GM12874 (cell line): Measurements from ENCODE around the gene SEC22A.

ENCODE experiments used
- TF ChIP-seq, protein P1 (sequence below): IDR thresholded peaks from 2 replicates; pipeline ENCODE4 v1.5.1; 2011; ENCODE audit warnings: low read depth, mild to moderate bottlenecking, control low read depth, low read length, moderate library complexity; ENCODE audit not compliant: insufficient read depth

Gene SEC22A

DNA sequence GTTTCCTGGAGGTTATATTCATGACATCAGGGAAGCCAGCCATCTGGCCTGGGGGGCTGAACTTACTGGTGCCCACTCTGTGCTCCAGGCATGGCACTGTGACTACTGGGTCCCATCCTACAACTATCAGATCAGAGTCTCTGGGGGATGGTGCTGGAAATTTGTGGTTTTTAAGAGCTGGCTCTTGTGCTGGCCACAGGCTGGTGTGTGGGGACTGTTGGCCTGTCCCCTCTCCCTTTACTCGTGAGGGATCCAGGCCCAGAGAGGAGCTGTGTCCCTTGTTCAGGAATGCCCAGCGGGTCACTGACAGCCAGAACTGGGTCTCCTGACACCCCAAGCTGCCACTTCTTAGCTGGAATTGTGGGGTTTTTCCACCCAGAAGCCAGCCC, 44.5 kb upstream of the SEC22A start:
- TF ChIP-seq, protein P1, sequence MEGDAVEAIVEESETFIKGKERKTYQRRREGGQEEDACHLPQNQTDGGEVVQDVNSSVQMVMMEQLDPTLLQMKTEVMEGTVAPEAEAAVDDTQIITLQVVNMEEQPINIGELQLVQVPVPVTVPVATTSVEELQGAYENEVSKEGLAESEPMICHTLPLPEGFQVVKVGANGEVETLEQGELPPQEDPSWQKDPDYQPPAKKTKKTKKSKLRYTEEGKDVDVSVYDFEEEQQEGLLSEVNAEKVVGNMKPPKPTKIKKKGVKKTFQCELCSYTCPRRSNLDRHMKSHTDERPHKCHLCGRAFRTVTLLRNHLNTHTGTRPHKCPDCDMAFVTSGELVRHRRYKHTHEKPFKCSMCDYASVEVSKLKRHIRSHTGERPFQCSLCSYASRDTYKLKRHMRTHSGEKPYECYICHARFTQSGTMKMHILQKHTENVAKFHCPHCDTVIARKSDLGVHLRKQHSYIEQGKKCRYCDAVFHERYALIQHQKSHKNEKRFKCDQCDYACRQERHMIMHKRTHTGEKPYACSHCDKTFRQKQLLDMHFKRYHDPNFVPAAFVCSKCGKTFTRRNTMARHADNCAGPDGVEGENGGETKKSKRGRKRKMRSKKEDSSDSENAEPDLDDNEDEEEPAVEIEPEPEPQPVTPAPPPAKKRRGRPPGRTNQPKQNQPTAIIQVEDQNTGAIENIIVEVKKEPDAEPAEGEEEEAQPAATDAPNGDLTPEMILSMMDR: no peak

DNA sequence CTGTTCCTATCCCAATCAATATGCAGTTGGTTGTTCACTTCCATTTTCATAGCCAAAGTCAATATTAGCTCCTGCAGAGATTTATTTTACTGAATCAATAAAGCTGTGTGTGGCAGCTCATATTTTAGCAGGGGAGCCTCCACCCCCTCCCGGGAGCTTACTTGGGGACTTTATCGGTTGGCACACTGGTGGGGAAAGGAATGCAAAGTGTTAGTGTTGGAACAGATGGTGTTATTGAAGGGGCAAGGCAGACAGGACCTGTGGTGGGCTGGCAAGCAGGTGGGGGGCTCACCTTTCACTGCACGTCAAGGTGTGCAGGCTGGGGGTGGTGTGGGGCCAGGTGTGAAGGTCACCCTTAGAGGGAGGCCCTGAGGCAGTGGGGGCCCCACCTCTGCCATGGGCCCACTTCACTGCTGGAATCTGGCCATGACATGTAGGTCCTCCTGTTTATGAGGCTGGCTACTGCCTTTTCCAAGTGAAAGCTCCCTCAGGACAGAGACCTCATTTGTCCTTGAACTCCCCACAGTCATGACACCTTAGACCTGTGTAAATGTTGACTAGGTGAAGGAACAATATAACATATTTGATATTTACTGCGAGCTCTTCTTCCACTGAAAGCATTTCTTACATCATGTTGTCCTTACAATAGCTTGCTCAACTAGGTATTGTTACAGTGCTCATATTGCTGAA, 44.0 kb upstream of the SEC22A start:
- TF ChIP-seq, protein P1: no peak

DNA sequence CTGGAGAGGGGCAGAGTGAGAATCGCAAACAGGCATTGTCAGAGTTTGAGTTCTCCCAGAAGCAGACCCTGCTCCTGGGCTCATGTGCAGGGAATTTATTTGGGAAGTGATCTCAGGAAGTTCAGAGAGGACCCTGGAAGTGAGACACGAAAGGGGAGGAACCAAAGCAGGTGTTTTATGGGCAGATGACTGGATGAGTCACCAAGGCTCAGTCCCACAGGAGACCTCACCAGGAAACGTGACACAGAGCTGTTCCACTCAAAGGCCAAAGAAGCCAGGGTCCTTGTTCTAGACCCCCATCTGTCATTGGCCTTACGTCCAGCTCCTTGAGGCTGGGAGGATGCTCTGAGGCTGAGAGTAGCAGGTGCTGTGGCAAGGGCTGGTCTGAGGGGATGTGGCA, 43.4 kb upstream of the SEC22A start:
- TF ChIP-seq, protein P1: no peak

DNA sequence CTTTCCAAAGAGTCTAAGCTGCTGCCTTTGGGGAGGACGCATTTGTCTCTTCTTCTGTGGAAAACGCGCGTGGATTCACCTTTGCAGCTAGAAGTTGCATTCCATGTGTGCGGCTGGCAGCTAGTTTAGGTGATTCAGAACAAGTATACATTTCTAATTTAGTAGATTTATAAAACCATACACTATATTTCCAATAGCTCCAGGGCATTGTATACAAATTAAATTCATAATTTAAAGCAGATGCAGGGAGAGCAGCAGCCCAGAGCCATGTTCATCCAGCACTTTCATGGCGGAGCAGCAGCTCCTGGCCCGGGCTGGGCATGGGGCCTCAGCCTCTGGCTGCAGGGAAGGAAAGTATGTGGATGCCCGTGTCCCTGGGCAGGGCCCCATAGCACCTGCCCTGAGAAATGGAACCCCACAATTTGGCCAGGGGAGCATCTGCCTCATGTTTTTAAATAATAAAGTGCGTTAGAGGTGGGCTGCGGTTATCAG, 42.8 kb upstream of the SEC22A start:
- TF ChIP-seq, protein P1: no peak

DNA sequence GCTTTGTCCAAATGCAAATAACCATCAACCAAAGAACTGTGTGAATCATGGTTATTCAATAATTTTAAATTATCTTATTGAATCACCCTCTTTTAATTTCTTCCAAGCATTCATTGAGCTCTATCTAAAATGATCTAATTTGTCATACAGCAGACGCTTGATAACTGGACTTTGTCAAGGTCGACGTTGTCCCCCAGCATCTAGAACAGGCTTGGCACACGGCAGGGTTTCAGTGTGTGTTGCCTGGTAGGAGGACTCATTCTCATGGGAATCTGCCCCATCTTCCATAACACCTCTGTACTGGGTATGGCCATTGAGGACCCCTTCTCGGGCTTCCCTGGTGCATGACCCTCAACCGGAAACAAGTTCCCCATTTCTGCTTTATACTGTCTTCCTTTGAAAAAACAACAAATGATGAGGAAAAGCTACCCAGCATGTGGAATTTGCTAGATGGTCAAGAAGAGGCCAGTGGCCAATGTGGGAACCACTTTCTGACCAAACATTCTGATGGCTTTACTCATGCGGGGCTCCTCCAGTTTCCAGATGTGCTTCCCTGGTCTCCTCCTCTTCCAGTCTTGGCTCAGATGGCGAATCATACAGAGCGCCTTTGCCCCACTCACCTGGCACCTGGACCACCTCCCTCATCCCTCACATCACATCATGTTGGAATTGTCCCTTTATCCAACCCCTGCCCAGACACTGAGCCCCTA, 41.7 kb upstream of the SEC22A start:
- TF ChIP-seq, protein P1: no peak

DNA sequence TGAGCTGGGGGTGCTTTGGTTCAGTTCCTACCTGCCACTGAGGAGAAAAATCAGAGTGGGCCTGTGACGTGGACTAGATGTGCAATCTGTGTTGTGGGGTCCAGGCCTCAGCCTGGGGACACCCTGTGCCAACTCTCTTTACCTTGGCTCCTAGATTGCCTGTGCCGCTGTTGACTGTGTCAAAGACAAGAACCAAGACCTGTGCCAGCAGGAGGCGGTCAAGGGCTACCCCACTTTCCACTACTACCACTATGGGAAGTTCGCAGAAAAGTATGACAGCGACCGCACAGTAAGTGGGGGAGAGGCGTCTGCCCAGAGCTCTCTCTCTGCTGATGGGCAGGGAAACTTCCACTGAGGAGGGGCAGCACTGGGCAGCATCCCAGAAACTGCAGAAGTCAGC, 40.6 kb upstream of the SEC22A start:
- TF ChIP-seq, protein P1: 0 out of 2 replicates have a peak, but pooled peaks have one; percentile 4

DNA sequence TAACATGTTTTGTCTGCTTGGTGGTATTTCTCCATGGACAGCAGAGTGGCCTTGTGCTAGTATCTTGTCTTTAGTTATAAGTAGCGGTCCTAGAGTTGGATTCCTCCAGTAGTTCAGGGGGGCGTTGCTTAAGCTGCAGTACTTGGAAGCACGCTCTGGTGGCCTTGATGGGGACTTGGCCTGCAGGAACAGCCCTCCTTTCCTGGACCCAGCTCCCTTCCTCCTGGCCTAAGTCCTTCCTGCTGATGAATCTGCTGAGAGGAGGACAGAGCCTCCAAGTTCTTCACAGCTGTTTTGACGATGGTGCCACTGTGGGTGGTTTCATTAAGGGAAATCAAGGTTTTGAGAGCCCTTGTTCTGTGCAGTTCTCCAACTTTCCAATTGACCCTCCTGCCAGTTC, 38.6 kb upstream of the SEC22A start:
- TF ChIP-seq, protein P1: no peak
